Measurements from ENCODE around the gene COA1. TPM values are rescaled to one million over a fixed set of nuclear protein-coding genes. Genes with fewer than 3 reads are reported as not detected.

Gene COA1
- total and polyA plus RNA-seq, 9 of the 15 experiments (the other 6 are each of a cell fraction or from before 2014, with no cell fraction given): 98.9 to 463 (median 181) TPM

DNA sequence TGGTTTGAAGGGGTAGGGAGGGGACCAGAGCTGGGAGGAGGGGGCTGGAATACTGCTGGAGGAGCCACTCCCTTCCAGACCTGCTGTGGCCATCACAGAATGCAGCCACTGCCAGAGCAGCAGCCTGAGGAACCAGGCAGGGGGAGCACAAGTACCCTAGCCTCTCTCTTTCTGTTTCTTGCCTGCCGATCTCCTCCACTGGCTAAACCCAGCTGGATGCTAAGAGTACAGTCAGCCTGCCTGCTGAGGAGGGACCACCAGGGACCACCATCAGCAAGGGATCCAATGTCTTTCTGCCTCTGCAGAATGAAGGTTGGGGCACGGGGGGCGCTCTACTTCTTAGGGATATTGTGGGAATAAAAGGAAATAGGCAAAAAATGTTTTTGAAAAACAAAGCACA lies 33.9 kb upstream of the COA1 start:
- peaks cover 32 to 54% of the 10 kb centered on the region in 2 experiments for H3K4me1 ChIP-seq (replicated peaks in 1 of 2; ENCODE audit: control insufficient read depth in 2 of 2, insufficient read depth in 2 of 2, low read length in 2 of 2)
- in situ Hi-C loops (cut with MboI) (no loop called here), intact Hi-C loops (cut with micrococcal nuclease) (loop anchor here (5.0 kb wide), 1 partner anchor 34 kb away; no protein-coding TSS in a partner anchor)
- H3K9ac ChIP-seq (ENCODE audit: insufficient read depth in 1 of 2, low read depth in 2 of 2, low read length in 2 of 2): peak overlapping the region in 1 of 2 experiments; percentile 66; a peak in 2 of 4 replicates
- BruUV-seq (replicated peaks): no TSS peak
- 66% methylated on average over 2 of the region's 3 CpGs for WGBS (ENCODE audit: insufficient coverage, low coverage, missing lambda C conversion rate)
- ChIA-PET CTCF (ENCODE audit: low intra/inter-chr PET ratio) (interaction anchor here (1.0 kb wide), 1 partner anchor 75 kb away, joined by 3 read pairs; no protein-coding TSS in a partner anchor), POLR2A (interaction anchor here (1.4 kb wide), 1 partner anchor 27 kb away, joined by 3 read pairs; no protein-coding TSS in a partner anchor)
- DNase-seq (ENCODE audit: extremely low read depth in 1 of 4, low spot score in 3 of 4) (no peak), ATAC-seq (no peak), FAIRE-seq (no peak)
- H3K36me3 ChIP-seq (ENCODE audit: control insufficient read depth, insufficient read depth, low read length): no peaks in the 10 kb centered on the region; the same call in 2 of the 3 replicates
- H3K27me3 ChIP-seq (ENCODE audit: control insufficient read depth in 2 of 2, insufficient read depth in 2 of 2, low read length in 2 of 2): no peaks in the 10 kb centered on the region
- no peaks in the 10 kb centered on the region for H3K9me1 ChIP-seq (ENCODE audit: control insufficient read depth, insufficient read depth, low read length)
- H3K27ac ChIP-seq (ENCODE audit: extremely low read depth, low read depth, low read length): no peak overlapping the region
- no peak overlapping the region for H3K4me3 ChIP-seq
- H2AFZ ChIP-seq (ENCODE audit: low read depth, low read length): no peak overlapping the region
- TF ChIP-seq, protein P1, sequence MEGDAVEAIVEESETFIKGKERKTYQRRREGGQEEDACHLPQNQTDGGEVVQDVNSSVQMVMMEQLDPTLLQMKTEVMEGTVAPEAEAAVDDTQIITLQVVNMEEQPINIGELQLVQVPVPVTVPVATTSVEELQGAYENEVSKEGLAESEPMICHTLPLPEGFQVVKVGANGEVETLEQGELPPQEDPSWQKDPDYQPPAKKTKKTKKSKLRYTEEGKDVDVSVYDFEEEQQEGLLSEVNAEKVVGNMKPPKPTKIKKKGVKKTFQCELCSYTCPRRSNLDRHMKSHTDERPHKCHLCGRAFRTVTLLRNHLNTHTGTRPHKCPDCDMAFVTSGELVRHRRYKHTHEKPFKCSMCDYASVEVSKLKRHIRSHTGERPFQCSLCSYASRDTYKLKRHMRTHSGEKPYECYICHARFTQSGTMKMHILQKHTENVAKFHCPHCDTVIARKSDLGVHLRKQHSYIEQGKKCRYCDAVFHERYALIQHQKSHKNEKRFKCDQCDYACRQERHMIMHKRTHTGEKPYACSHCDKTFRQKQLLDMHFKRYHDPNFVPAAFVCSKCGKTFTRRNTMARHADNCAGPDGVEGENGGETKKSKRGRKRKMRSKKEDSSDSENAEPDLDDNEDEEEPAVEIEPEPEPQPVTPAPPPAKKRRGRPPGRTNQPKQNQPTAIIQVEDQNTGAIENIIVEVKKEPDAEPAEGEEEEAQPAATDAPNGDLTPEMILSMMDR (IDR thresholded peaks at IDR 0.05 in 2 of 3, conservative IDR thresholded peaks at IDR 0.05 in 1 of 3; ENCODE audit: insufficient read depth in 2 of 3, low read depth in 1 of 3, low read length in 3 of 3): peak; percentile 7 to 21 (median 14); a peak in 3 of 6 replicates
- TF ChIP-seq ZNF282 (CRISPR knock-in tag; IDR thresholded peaks at IDR 0.05) (no peak), SRF (CRISPR knock-in tag; IDR thresholded peaks at IDR 0.05) (no peak), ZKSCAN8 (CRISPR knock-in tag; IDR thresholded peaks at IDR 0.05) (no peak), GTF2F1 (IDR thresholded peaks at IDR 0.05; ENCODE audit: low read depth, low read length) (no peak)
- TF ChIP-seq, protein P2, sequence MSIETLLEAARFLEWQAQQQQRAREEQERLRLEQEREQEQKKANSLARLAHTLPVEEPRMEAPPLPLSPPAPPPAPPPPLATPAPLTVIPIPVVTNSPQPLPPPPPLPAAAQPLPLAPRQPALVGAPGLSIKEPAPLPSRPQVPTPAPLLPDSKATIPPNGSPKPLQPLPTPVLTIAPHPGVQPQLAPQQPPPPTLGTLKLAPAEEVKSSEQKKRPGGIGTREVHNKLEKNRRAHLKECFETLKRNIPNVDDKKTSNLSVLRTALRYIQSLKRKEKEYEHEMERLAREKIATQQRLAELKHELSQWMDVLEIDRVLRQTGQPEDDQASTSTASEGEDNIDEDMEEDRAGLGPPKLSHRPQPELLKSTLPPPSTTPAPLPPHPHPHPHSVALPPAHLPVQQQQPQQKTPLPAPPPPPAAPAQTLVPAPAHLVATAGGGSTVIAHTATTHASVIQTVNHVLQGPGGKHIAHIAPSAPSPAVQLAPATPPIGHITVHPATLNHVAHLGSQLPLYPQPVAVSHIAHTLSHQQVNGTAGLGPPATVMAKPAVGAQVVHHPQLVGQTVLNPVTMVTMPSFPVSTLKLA (conservative IDR thresholded peaks at IDR 0.05): no peak
- TF ChIP-seq, protein P3, sequence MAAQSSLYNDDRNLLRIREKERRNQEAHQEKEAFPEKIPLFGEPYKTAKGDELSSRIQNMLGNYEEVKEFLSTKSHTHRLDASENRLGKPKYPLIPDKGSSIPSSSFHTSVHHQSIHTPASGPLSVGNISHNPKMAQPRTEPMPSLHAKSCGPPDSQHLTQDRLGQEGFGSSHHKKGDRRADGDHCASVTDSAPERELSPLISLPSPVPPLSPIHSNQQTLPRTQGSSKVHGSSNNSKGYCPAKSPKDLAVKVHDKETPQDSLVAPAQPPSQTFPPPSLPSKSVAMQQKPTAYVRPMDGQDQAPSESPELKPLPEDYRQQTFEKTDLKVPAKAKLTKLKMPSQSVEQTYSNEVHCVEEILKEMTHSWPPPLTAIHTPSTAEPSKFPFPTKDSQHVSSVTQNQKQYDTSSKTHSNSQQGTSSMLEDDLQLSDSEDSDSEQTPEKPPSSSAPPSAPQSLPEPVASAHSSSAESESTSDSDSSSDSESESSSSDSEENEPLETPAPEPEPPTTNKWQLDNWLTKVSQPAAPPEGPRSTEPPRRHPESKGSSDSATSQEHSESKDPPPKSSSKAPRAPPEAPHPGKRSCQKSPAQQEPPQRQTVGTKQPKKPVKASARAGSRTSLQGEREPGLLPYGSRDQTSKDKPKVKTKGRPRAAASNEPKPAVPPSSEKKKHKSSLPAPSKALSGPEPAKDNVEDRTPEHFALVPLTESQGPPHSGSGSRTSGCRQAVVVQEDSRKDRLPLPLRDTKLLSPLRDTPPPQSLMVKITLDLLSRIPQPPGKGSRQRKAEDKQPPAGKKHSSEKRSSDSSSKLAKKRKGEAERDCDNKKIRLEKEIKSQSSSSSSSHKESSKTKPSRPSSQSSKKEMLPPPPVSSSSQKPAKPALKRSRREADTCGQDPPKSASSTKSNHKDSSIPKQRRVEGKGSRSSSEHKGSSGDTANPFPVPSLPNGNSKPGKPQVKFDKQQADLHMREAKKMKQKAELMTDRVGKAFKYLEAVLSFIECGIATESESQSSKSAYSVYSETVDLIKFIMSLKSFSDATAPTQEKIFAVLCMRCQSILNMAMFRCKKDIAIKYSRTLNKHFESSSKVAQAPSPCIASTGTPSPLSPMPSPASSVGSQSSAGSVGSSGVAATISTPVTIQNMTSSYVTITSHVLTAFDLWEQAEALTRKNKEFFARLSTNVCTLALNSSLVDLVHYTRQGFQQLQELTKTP (IDR thresholded peaks at IDR 0.05; ENCODE audit: low read depth in 1 of 2, partially characterized antibody in 2 of 2): no peak
- H3K4me2 ChIP-seq (ENCODE audit: insufficient read depth, low read length): no peak overlapping the region
- no peaks in the 10 kb centered on the region for H3K9me3 ChIP-seq (replicated peaks; ENCODE audit: control insufficient read depth, insufficient read depth, low read depth, low read length)
- 0 out of 2 replicates have a peak, but pooled peaks cover 3% of the 10 kb centered on the region for H4K20me1 ChIP-seq (replicated peaks; ENCODE audit: control insufficient read depth, insufficient read depth, low read length)
- H3K79me2 ChIP-seq (ENCODE audit: control insufficient read depth, insufficient read depth, low read length): peaks cover 78% of the 10 kb centered on the region
